Thyroid gland (tissue), 4 donors: ENCODE results near the gene PTP4A2.

Experiments
- CTCF ChIP-seq, 6 experiments: fragments of 200-600 bp in 3 of 6; fragments of 450-650 bp in 3 of 6; sonication (generic) in 3 of 6; IDR thresholded peaks; one replicate each; pipeline ENCODE4 v1.5.1; 2016 to 2019; ENCODE audit warnings: antibody characterized with exemption in 6 of 6, mild to moderate bottlenecking in 2 of 6, inconsistent platforms in 1 of 6, moderate library complexity in 1 of 6
- POLR2A ChIP-seq, 2 donors: fragments of 450-650 bp; IDR thresholded peaks; one replicate each; pipeline ENCODE4 v1.6.1; 2017; ENCODE audit warnings: antibody characterized with exemption in 2 of 2, mild to moderate bottlenecking in 2 of 2, moderate library complexity in 1 of 2

- TF ChIP-seq CTCF (IDR thresholded peaks at IDR 0.05): no peak
- no peak for TF ChIP-seq POLR2A (IDR thresholded peaks at IDR 0.05)
These were observed 23.4 kb upstream of the PTP4A2 start for GRCh38 chr1:31961536-31961935.
